Measurements from ENCODE around the gene CCDC60.
"Not testable (repeated sequence)": the region's sequence is repeated elsewhere in the genome, so short reads cannot be mapped to it uniquely, and the experiment has no call there.

CCDC60 gene

GRCh38 chr12:119340578-119340977 is 6.0 kb downstream of the CCDC60 start:
- DNase-seq (ENCODE audit: low spot score): no peak

GRCh38 chr12:119341020-119341419 is 6.5 kb downstream of the CCDC60 start:
- no peak for DNase-seq (ENCODE audit: low spot score)

GRCh38 chr12:119341988-119342387 is 7.5 kb downstream of the CCDC60 start:
- DNase-seq (ENCODE audit: low spot score): no peak

- DNase-seq (ENCODE audit: low spot score): no peak
These were observed 8.6 kb downstream of the CCDC60 start for GRCh38 chr12:119343130-119343529.

GRCh38 chr12:119354172-119354571 is 19.6 kb downstream of the CCDC60 start:
- no peak for DNase-seq (ENCODE audit: low spot score)

- DNase-seq (ENCODE audit: low spot score): not testable (repeated sequence)
These were observed 25.8 kb downstream of the CCDC60 start for GRCh38 chr12:119360366-119360765.

GRCh38 chr12:119363037-119363436 is 28.5 kb downstream of the CCDC60 start:
- no peak for DNase-seq (ENCODE audit: low spot score)

- no peak for DNase-seq (ENCODE audit: low spot score)
These were observed 29.0 kb downstream of the CCDC60 start for GRCh38 chr12:119363490-119363889.

- no peak for DNase-seq (ENCODE audit: low spot score)
These were observed 30.9 kb downstream of the CCDC60 start for GRCh38 chr12:119365451-119365850.

GRCh38 chr12:119366007-119366406 is 31.5 kb downstream of the CCDC60 start:
- no peak for DNase-seq (ENCODE audit: low spot score)

GRCh38 chr12:119369161-119369560 is 34.6 kb downstream of the CCDC60 start:
- no peak for DNase-seq (ENCODE audit: low spot score)

GRCh38 chr12:119369907-119370546 is 35.5 kb downstream of the CCDC60 start:
- DNase-seq (ENCODE audit: low spot score): no peak

GRCh38 chr12:119372540-119372939 is 38.0 kb downstream of the CCDC60 start:
- no peak for DNase-seq (ENCODE audit: low spot score)

- no peak for DNase-seq (ENCODE audit: low spot score)
These were observed 38.5 kb downstream of the CCDC60 start for GRCh38 chr12:119373001-119373400.

- DNase-seq (ENCODE audit: low spot score): no peak
These were observed 39.1 kb downstream of the CCDC60 start for GRCh38 chr12:119373666-119374065.

- no peak for DNase-seq (ENCODE audit: low spot score)
These were observed 40.1 kb downstream of the CCDC60 start for GRCh38 chr12:119374635-119375034.

- DNase-seq (ENCODE audit: low spot score): no peak
These were observed 40.8 kb downstream of the CCDC60 start for GRCh38 chr12:119375075-119375882.

GRCh38 chr12:119375883-119376190 is 41.3 kb downstream of the CCDC60 start:
- DNase-seq (ENCODE audit: low spot score): no peak

GRCh38 chr12:119378903-119379302 is 44.4 kb downstream of the CCDC60 start:
- DNase-seq (ENCODE audit: low spot score): no peak

GRCh38 chr12:119381471-119382235 is 47.1 kb downstream of the CCDC60 start:
- no peak for DNase-seq (ENCODE audit: low spot score)

GRCh38 chr12:119383206-119383605 is 48.7 kb downstream of the CCDC60 start:
- no peak for DNase-seq (ENCODE audit: low spot score)

GRCh38 chr12:119384340-119384739 is 49.8 kb downstream of the CCDC60 start:
- DNase-seq (ENCODE audit: low spot score): no peak

- no peak for DNase-seq (ENCODE audit: low spot score)
These were observed 51.1 kb downstream of the CCDC60 start for GRCh38 chr12:119385659-119386058.
